HG02852 (cell line): Measurements from ENCODE around the gene PIBF1.
"Not testable (repeated sequence)": the region's sequence is repeated elsewhere in the genome, so short reads cannot be mapped to it uniquely, and the experiment has no call there.

Experiments
- ATAC-seq: cut with Tn5 transposase; IDR thresholded peaks from one replicate; pipeline ENCODE4 v1.9.1; 2021; ENCODE audit warnings: mild to moderate bottlenecking, moderate library complexity; ENCODE audit not compliant: unreplicated experiment

Gene PIBF1

GRCh38 chr13:72901546-72901945 lies 119.6 kb downstream of the PIBF1 start:
- ATAC-seq = not testable (repeated sequence)

DNA sequence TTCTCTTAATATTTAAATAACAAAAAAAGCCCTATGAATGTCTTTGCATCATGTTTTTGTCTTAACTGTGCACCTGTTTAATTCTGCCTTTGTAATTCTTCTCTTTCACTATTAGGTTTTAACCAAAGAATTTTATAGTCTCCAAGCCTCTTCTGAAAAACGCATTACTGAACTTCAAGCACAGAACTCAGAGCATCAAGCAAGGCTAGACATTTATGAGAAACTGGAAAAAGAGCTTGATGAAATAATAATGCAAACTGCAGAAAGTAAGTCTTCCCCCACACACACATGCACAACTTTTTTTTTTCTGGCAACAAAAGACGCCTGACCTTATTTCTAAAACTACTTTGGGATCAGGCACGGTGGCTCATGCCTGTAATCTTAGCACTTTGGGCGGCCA lies 126.5 kb downstream of the PIBF1 start:
- ATAC-seq = no peak

DNA sequence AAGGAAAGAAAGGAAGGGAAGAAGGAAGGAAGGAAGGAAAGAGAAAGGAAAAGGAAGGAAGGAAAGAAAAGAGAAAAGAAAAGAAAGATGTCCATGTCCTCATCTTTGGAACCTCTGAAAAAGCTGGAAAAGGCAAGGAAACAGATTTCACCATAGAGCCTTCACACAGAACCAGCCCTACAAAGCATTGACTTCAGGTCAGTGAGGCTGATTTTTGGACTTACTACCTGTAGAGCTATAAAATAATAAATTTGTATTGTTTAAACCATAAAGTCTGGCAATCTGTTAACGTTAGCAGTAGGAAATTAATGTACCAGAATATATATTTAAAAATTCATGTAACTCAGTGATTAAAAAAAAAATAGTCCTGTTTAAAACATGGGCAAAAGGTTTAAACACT lies 130.0 kb downstream of the PIBF1 start:
- ATAC-seq = no peak

GRCh38 chr13:72920097-72920496 lies 138.2 kb downstream of the PIBF1 start:
- no peak for ATAC-seq

DNA sequence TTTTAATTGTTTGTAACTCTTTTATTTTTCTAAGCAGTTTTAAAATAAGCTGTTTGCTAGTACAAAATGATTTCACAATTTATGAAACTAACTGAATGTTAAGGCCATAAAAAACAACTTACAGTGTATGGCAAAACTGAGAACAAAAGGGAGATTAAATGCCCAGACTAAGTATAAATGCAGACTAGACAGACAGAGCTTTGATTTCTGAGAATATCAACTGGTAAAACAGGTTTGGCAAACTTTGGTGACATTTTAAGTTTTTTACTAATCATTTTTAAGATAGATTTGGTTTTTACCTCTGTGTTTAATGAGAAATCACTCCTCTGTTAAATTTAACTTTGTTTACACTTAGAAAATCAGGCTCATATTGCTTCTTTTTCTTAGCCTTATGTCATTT lies 149.4 kb downstream of the PIBF1 start:
- no peak for ATAC-seq

GRCh38 chr13:72932250-72932649 lies 150.3 kb downstream of the PIBF1 start:
- ATAC-seq = no peak

DNA sequence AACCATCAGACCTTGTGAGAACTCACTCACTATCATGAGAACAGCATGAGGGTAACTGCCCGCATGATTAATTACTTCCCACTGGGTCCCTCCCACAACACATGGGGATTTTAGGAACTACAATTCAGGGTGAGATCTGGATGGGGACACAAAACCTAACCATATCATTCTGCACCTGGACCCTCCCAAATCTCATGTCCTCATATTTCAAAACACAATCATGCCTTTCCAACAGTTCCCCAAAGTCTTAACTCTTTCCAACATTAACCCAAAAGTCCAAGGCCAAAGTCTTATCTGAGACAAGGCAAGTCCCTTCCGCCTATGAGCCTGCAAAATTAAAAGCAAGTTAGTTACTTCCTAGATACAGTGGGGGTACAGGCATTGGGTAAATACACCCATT lies 164.3 kb downstream of the PIBF1 start:
- not testable (repeated sequence) for ATAC-seq

DNA sequence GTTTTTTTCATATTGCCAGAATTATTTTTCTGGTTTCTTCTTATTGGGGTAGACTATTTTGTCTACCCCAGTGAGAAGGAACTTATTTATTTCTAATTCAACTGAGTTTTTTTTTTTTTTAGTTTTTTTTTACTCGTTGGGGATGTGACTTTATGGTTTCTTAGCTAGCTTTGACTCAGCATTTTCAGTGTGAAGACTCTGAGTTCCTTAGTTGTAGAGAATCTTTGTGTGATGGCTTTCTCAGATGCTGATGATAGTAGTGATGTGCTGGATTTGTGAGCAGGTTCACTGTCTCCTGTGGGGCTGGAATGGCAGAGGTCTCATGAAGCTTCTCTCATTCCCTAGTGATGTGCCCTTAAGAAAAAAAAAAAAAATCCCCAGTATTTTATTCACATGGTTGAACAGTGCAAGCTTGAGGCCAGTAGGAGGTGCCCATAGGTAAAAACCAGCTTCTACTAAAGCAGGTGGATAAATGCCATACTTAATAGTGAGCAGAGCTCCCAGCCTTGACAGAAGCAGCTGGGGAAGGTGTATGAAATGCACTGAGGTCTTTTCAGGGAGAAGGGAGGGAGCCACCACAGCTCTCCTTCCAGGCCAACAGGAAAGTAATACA lies 170.7 kb downstream of the PIBF1 start:
- ATAC-seq = peak; percentile 52

- no peak for ATAC-seq
Observed at GRCh38 chr13:72953391-72953965, 171.5 kb downstream of the PIBF1 start.

GRCh38 chr13:72959643-72960042 lies 177.7 kb downstream of the PIBF1 start:
- ATAC-seq = no peak

GRCh38 chr13:72960114-72960513 lies 178.2 kb downstream of the PIBF1 start:
- ATAC-seq = no peak

- ATAC-seq = no peak
Observed at GRCh38 chr13:72960541-72960940, 178.6 kb downstream of the PIBF1 start.

GRCh38 chr13:72963762-72964161 lies 181.8 kb downstream of the PIBF1 start:
- peak; percentile 78 for ATAC-seq

DNA sequence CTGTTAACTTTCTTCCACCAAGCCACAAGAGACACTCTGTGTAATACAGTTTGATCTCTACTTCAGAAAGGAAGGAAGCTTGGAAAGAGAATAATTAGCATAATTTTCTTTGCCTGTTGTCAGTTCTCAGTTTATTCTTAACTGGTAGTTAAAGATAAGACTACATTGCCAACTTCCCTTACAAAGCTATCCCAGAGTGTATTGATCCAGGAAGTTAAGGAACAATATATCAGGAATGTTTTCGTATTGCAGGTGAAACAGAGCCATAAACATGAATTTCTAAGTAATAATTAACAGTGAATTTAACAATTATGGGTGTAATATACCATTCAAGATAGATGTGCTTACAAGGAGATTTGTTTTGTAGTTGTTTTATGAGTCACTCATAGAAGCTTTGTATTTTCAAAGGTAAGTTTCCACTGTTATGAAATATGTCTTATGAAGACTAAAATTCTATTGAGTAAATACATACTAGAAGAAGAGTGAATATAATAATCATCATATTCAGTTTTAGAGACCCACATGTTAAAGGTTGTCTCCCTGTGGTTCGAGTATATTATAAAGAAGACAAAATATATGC lies 188.5 kb downstream of the PIBF1 start:
- ATAC-seq = no peak

DNA sequence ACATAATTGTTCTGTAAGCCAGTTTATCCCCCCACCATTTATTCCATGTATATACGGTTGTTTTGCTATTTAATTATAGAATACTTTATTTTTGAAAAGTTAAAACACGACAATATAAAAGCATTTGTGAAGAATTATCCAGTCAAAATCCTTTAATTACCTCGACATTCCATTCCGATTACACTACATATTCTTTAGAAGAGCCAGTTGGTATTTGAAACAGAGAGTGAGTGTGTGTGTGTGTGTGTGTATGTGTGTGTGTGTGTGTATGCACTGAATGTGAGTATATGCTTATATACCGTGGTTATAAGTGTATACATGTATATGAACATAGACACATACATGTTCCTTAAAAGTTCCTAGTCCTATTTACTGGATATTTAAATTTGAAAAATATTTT lies 189.0 kb downstream of the PIBF1 start:
- ATAC-seq = no peak

DNA sequence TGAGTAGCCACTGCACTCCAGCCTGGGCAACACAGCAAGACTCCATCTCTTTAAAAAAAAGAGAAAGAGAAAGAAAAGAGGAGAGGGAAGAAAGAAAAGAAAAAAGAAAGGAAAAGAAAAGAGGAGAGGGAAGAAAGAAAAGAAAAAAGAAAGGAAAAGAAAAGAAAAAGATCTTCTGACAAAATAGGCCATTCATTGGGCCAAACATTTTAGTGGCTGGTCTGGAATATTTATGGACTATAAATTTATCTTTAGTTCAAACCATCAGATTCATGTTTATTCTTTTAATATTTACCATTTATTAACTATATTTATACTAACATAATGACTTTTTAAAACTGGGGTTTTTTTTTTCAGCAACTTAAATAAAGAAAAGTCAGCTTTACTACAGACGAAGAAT lies 191.3 kb downstream of the PIBF1 start:
- no peak for ATAC-seq

GRCh38 chr13:72983085-72983768 lies 201.3 kb downstream of the PIBF1 start:
- no peak for ATAC-seq

DNA sequence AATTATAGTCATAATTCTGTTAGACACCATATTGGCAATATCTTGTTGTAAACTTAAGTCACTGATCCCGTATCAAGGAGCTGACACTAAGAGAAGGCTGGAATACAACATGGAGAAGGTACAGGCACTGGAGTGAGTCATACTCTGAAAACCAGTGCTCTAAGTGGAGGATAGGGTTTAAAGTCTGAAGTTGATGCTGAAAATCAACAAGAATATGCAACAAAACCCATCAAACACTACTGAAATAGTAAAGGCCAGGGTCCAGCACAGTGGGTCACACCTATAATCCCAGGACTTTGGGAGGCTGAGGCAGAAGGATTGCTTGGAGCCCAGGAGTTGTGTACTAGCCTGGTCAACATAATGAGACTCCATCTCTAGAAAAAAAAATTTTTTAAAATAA lies 203.7 kb downstream of the PIBF1 start:
- ATAC-seq = no peak

DNA sequence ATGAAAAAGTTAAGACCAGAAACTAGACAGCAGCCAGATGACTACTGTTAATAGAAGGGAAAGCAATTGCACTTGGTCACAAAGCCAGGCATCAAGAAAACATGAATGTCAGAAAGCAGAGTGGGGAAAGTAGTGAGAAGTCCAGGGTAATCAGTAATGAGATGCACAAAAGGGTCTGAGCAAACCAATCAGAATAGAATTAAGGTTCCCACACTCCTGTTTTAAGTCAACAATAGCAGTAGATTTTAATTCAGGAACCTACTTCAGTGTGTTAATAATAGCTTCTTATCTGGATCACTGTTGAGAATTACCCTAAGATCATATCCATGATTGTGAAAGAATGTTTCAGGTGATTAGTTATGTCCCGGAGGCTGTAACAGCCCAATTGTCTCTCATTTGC lies 204.3 kb downstream of the PIBF1 start:
- ATAC-seq = no peak

GRCh38 chr13:72990953-72991352 lies 209.0 kb downstream of the PIBF1 start:
- ATAC-seq = no peak

- no peak for ATAC-seq
Observed at GRCh38 chr13:72998012-72998411, 216.1 kb downstream of the PIBF1 start.

DNA sequence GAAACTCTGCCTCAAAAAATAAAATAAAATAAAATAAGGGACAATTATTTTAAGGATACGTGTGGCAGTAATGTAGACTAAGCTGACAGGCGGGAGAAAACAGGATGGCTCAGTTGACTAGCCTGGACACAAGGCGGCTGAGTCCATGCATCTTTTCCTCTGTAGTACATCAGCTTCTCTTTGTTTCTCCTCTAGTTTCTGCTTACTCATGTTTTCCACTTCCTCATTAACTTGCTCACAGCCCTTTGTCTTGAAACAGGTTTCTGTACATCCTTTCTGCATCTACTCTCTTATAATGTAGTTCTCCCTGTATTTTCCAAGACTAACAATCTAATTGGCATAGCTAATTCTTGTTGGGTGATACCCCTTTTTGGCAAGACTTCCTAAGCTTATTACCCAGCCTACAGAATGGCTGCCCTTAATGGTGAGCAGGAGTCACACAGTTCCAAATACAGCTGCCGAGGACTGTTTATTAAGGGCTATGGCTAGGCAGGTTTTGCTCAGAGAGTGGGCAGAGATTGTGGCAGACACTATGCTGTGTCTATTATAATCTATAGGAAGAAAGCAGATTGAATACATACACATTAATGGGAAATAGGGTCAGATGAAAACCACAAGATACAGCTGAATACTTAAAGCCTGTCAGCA lies 218.2 kb downstream of the PIBF1 start:
- ATAC-seq = peak; percentile 86
